H1 (cell line): ENCODE results near the gene CRYGA.

Experiments
- CHD1 ChIP-seq: IDR thresholded peaks from 2 replicates; pipeline ENCODE4 v1.6.1; 2012; ENCODE audit warnings: low read depth, low read length, improper control_type of control experiment
- EP300 ChIP-seq, 2 experiments: IDR thresholded peaks; 1 replicate in 1 of 2; 2 replicates in 1 of 2; pipeline ENCODE4 v1.6.1; 2011 to 2012; ENCODE audit warnings: low read depth in 2 of 2, low read length in 2 of 2, mild to moderate bottlenecking in 2 of 2, borderline replicate concordance in 1 of 2, inconsistent platforms in 1 of 2, moderate library complexity in 1 of 2
- HDAC2 ChIP-seq, 2 experiments: fragments of 300-600 bp in 1 of 2; sonication (generic) in 1 of 2; IDR thresholded peaks; 2 replicates each; pipeline ENCODE4 v1.6.1; 2011 to 2012; ENCODE audit warnings: low read depth in 2 of 2, low read length in 2 of 2, mild to moderate bottlenecking in 2 of 2, moderate library complexity in 2 of 2, borderline replicate concordance in 1 of 2, inconsistent platforms in 1 of 2
- JUND ChIP-seq: IDR thresholded peaks from 2 replicates; pipeline ENCODE4 v1.6.1; 2011; ENCODE audit warnings: mild to moderate bottlenecking, improper control_type of control experiment, low read length
- KDM1A ChIP-seq: fragments of 200-600, 300-600 bp; sonication (generic); IDR thresholded peaks from 2 replicates; pipeline ENCODE4 v1.7.1; 2016; ENCODE audit warnings: mild to moderate bottlenecking, low read length, borderline replicate concordance
- MAX ChIP-seq: IDR thresholded peaks from 2 replicates; pipeline ENCODE4 v1.6.1; 2012; ENCODE audit warnings: inconsistent platforms
- NRF1 ChIP-seq: IDR thresholded peaks from 2 replicates; pipeline ENCODE4 v1.6.1; 2011; ENCODE audit warnings: mild to moderate bottlenecking, low read depth, low read length, improper control_type of control experiment
- POLR2A ChIP-seq, 2 experiments: IDR thresholded peaks; 1 replicate in 1 of 2; 2 replicates in 1 of 2; pipeline ENCODE4 v1.6.1; 2011; ENCODE audit warnings: low read depth in 2 of 2, low read length in 2 of 2, mild to moderate bottlenecking in 2 of 2; ENCODE audit errors: control extremely low read depth in 1 of 2
- SP2 ChIP-seq: IDR thresholded peaks from 2 replicates; pipeline ENCODE4 v1.6.1; 2012; ENCODE audit warnings: mild to moderate bottlenecking, low read length, inconsistent platforms
- SUZ12 ChIP-seq: fragments of 200-600 bp; sonication (generic); IDR thresholded peaks from 2 replicates; pipeline ENCODE4 v1.6.1; 2012; ENCODE audit warnings: mild to moderate bottlenecking, inconsistent platforms, low read length, moderate library complexity, mixed read lengths
- TAF1 ChIP-seq: IDR thresholded peaks from 2 replicates; pipeline ENCODE4 v1.6.1; 2011; ENCODE audit warnings: mild to moderate bottlenecking, low read depth, low read length
- YY1 ChIP-seq: IDR thresholded peaks from 2 replicates; pipeline ENCODE4 v1.6.1; 2011; ENCODE audit warnings: low read depth, mild to moderate bottlenecking, low read length
- TF ChIP-seq, protein P1 (sequence below), 3 experiments: IDR thresholded peaks; 1 replicate in 2 of 3; 2 replicates in 1 of 3; pipeline versions ENCODE4 v1.5.1 to v1.6.1; 2011; ENCODE audit warnings: low read length in 3 of 3, mild to moderate bottlenecking in 3 of 3, inconsistent platforms in 2 of 3, low read depth in 1 of 3, moderate library complexity in 1 of 3; ENCODE audit not compliant: insufficient read depth in 1 of 3; ENCODE audit errors: control extremely low read depth in 1 of 3

- TF ChIP-seq KDM1A, result no peak
- TF ChIP-seq POLR2A (IDR thresholded peaks at IDR 0.05; ENCODE audit: control extremely low read depth in 1 of 2, low read depth in 2 of 2, low read length in 2 of 2), result no peak
- TF ChIP-seq JUND, result no peak
- TF ChIP-seq, protein P1, sequence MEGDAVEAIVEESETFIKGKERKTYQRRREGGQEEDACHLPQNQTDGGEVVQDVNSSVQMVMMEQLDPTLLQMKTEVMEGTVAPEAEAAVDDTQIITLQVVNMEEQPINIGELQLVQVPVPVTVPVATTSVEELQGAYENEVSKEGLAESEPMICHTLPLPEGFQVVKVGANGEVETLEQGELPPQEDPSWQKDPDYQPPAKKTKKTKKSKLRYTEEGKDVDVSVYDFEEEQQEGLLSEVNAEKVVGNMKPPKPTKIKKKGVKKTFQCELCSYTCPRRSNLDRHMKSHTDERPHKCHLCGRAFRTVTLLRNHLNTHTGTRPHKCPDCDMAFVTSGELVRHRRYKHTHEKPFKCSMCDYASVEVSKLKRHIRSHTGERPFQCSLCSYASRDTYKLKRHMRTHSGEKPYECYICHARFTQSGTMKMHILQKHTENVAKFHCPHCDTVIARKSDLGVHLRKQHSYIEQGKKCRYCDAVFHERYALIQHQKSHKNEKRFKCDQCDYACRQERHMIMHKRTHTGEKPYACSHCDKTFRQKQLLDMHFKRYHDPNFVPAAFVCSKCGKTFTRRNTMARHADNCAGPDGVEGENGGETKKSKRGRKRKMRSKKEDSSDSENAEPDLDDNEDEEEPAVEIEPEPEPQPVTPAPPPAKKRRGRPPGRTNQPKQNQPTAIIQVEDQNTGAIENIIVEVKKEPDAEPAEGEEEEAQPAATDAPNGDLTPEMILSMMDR (IDR thresholded peaks at IDR 0.05; ENCODE audit: control extremely low read depth in 1 of 3, insufficient read depth in 1 of 3, low read depth in 1 of 3, low read length in 3 of 3), result no peak
- TF ChIP-seq SP2, result no peak
- no peak for TF ChIP-seq TAF1
- no peak for TF ChIP-seq CHD1
- no peak for TF ChIP-seq YY1
- no peak for TF ChIP-seq MAX
- TF ChIP-seq NRF1, result no peak
- no peak for TF ChIP-seq EP300 (IDR thresholded peaks at IDR 0.05; ENCODE audit: borderline replicate concordance in 1 of 2, low read depth in 2 of 2, low read length in 2 of 2)
- no peak for TF ChIP-seq SUZ12
- no peak for TF ChIP-seq HDAC2 (IDR thresholded peaks at IDR 0.05; ENCODE audit: borderline replicate concordance in 1 of 2, low read depth in 2 of 2, low read length in 2 of 2)
These were observed 10.8 kb upstream of the CRYGA start for GRCh38 chr2:208174144-208174543.
